Measurements from ENCODE around the gene CCDC13. TPM values are rescaled to one million over a fixed set of nuclear protein-coding genes. Genes with fewer than 3 reads are reported as not detected.

CCDC13 gene
- total and polyA plus RNA-seq, 2 donors (not counting 3 experiments of a cell fraction or from before 2014, with no cell fraction given): 0.36 to 0.82 TPM

GRCh38 chr3:42771271-42771670 lies 1.8 kb downstream of the CCDC13 start:
- BruUV-seq (replicated peaks): no TSS peak
- ChIA-PET CTCF (no interaction called here), POLR2A (no interaction called here)

More at GRCh38 chr3:42771271-42771670, 1.8 kb downstream of the CCDC13 start:
- H4K20me1 ChIP-seq (replicated peaks; ENCODE audit: control insufficient read depth, extremely low read depth, insufficient read depth, low read length): no peaks in the 10 kb centered on the region
- dilution Hi-C loops (cut with MboI; ENCODE audit: extremely low pct_ligation_motif_present, low sequenced_read_pairs) (no loop called here), intact Hi-C loops (cut with micrococcal nuclease) (no loop called here)
- H3K79me2 ChIP-seq (ENCODE audit: control insufficient read depth, insufficient read depth, low read length): no peaks in the 10 kb centered on the region
- FAIRE-seq (no peak), DNase-seq (ENCODE audit: low read depth, low spot score) (no peak)
- H3K27ac ChIP-seq (ENCODE audit: insufficient read depth, low read depth, low read length): no peak overlapping the region
- H3K9me3 ChIP-seq (replicated peaks; ENCODE audit: control insufficient read depth, insufficient read depth, low read length): no peaks in the 10 kb centered on the region
- H3K36me3 ChIP-seq (ENCODE audit: control insufficient read depth in 2 of 2, extremely low read depth in 1 of 2, insufficient read depth in 2 of 2, low read length in 2 of 2): no peaks in the 10 kb centered on the region
- no peak overlapping the region for H3K4me2 ChIP-seq (ENCODE audit: insufficient read depth, low read length)
- no peak overlapping the region for H2AFZ ChIP-seq (ENCODE audit: low read depth, low read length)
- H3K4me1 ChIP-seq (ENCODE audit: control insufficient read depth, extremely low read depth, insufficient read depth, low read length): peaks cover 3% of the 10 kb centered on the region
- H3K9me1 ChIP-seq (replicated peaks; ENCODE audit: control insufficient read depth, extremely low read depth, insufficient read depth, low read length): no peaks in the 10 kb centered on the region
- H3K4me3 ChIP-seq (replicated peaks in 1 of 3; ENCODE audit: insufficient read depth in 1 of 3, low read depth in 1 of 3, low read length in 3 of 3): no peak overlapping the region
- H3K9ac ChIP-seq (replicated peaks; ENCODE audit: extremely low read depth, insufficient read depth, low read length): no peak overlapping the region
- H3K27me3 ChIP-seq (ENCODE audit: control insufficient read depth in 2 of 2, insufficient read depth in 2 of 2, low read length in 2 of 2): no peaks in the 10 kb centered on the region
- TF ChIP-seq MAX (IDR thresholded peaks at IDR 0.05; ENCODE audit: insufficient read depth, insufficient read length): no peak
- TF ChIP-seq POLR2AphosphoS5 (IDR thresholded peaks at IDR 0.05; ENCODE audit: insufficient read depth, low read depth, low read length): no peak
- TF ChIP-seq CTCF (IDR thresholded peaks at IDR 0.05; ENCODE audit: extremely low read depth in 1 of 2, insufficient read depth in 1 of 2, low read depth in 1 of 2, low read length in 2 of 2): no peak
- no peak for TF ChIP-seq FOS (IDR thresholded peaks at IDR 0.05; ENCODE audit: borderline replicate concordance, insufficient read depth, low read length)

All from endothelial cell of umbilical vein (primary cell).